ENCODE data around the gene USP34. TPM values are rescaled to one million over a fixed set of nuclear protein-coding genes. Genes with fewer than 3 reads are reported as not detected.
"Not testable (repeated sequence)": the region's sequence is repeated elsewhere in the genome, so short reads cannot be mapped to it uniquely, and the experiment has no call there.

Gene USP34
- polyA plus RNA-seq, 4 donors = 35.0 to 90.2 (median 44.3) TPM

DNA sequence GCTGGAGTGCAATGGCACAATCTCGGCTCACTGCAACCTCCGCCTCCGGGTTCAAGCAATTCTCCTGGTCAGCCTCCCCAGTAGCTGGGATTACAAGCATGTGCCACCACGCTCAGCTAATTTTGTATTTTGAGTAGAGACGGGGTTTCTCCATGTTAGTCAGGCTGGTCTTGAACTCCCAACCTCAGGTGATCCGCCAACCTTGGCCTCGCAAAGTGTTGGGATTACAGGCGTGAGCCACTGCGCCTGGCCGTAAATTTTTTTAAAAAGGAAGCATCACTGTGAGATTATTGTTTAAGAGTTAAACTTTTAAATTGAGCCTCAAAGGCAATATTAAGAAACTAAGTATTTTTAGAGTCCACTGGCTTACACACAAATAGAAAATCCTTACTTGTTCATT lies 2.7 kb downstream of the USP34 start:
- not testable (repeated sequence) for FAIRE-seq; DNase-seq; H3K4me1 ChIP-seq (ENCODE audit: control insufficient read depth in 3 of 3, insufficient read depth in 2 of 3, low read depth in 1 of 3, low read length in 2 of 3); H3K4me3 ChIP-seq (ENCODE audit: low read depth in 1 of 3, low read length in 3 of 3); H3K9me3 ChIP-seq (ENCODE audit: control insufficient read depth in 2 of 2, insufficient read depth in 1 of 2, low read depth in 1 of 2, low read length in 1 of 2); H3K27ac ChIP-seq (ENCODE audit: low read depth in 1 of 3, low read length in 2 of 3); H3K27me3 ChIP-seq (ENCODE audit: control insufficient read depth in 3 of 3, insufficient read depth in 3 of 3, low read length in 3 of 3)
- peaks cover 0 to 16% (median 0%) of the 10 kb centered on the region in 3 donors for H3K36me3 ChIP-seq (ENCODE audit: control insufficient read depth in 3 of 3, insufficient read depth in 2 of 3, low read depth in 1 of 3, low read length in 3 of 3)
- 92 to 94% (median 93%) methylated on average over 10 of the region's 10 CpGs for WGBS, 3 donors

DNA sequence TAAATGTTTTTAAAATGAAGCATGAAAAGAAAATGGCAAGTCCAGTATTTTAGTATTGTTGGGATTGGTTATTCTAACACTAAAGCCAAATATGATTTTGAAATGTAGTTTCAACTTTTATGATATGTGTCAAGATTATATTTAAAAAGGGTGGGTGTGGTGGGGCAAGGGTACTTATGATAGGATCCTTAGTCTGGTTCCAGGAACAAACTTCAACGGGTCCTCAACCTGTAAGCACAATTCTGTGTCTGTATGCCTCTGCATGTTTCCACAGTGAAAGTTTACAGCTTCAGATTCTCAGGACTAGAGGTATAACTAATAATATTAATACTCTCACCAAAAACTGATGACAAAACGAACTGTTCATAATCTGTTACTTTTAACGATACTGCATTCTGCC lies 5.8 kb downstream of the USP34 start:
- Histone ChIP-seq H3K27ac (ENCODE audit: low read depth in 1 of 3, low read length in 2 of 3) (no peak overlapping the region), H3K27me3 (ENCODE audit: control insufficient read depth in 3 of 3, insufficient read depth in 3 of 3, low read length in 3 of 3) (no peaks in the 10 kb centered on the region), H3K4me1 (ENCODE audit: control insufficient read depth in 3 of 3, insufficient read depth in 2 of 3, low read depth in 1 of 3, low read length in 2 of 3) (peaks cover 0 to 4% (median 0%) of the 10 kb centered on the region in 3 donors), H3K36me3 (ENCODE audit: control insufficient read depth in 3 of 3, insufficient read depth in 2 of 3, low read depth in 1 of 3, low read length in 3 of 3) (peaks cover 0 to 16% (median 0%) of the 10 kb centered on the region in 3 donors), H3K9me3 (ENCODE audit: control insufficient read depth in 2 of 2, insufficient read depth in 1 of 2, low read depth in 1 of 2, low read length in 1 of 2) (no peaks in the 10 kb centered on the region), H3K4me3 (ENCODE audit: low read depth in 1 of 3, low read length in 3 of 3) (no peak overlapping the region)
- DNase-seq = no peak
- 25 to 61% (median 30%) methylated on average over 3 of the region's 3 CpGs for WGBS, 3 donors
- no peak for FAIRE-seq

DNA sequence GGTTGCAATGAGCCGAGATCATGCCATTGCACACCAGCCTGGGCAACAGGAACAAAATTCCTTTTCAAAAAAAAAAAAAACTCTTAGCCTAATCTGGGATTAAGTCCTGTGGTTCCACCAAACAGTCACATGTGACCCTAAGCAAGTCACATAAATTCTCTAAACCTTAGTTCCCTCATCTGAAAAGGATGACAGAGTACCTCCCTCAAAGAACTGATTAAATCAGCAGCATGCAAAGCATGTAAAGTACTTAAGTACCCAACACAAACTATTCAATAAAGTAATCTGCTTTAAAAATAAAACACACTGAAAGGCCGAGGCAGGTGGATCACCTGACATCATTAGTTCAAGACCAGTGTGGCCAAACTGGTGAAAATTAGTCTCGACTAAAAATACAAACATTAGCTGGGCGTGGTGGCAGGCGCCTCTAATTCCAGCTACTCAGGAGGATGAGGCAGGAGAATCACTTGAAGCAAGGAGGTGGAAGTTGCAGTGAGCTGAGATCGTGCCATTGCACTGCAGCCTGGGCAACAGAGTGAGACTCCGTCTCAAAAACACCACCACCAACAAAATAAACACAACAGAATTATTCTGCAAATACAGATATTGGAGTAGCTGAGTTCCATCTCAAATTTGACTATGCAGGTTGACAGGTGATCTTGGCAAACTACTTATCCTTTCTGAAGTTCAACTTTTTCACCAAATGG lies 7.0 kb downstream of the USP34 start:
- 70 to 83% (median 79%) methylated on average over 7 of the region's 7 CpGs for WGBS, 3 donors
- no peak for FAIRE-seq
- no peaks in the 10 kb centered on the region for H3K9me3 ChIP-seq (ENCODE audit: control insufficient read depth in 2 of 2, insufficient read depth in 1 of 2, low read depth in 1 of 2, low read length in 1 of 2)

DNA sequence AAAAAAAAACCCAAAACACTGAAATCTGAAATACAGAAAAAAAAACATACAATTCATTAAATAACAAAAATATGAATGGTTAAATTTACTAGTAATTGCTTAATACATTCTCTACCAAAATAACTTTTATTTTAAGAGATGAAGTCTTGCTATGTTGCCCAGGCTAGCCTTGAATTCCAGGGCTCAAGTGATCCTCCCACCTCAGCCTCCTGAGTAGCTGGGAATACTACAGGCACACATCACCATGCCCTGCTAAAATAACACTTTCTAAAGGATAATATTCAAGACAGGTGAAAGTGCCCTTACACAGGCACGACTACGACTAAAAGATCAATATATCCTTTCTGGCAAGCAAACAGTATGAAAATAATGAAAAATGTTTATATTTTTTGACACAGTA lies 9.5 kb downstream of the USP34 start:
- 88 to 91% (median 89%) methylated on average over 2 of the region's 2 CpGs for WGBS, 3 donors
- Histone ChIP-seq H3K27me3 (ENCODE audit: control insufficient read depth in 3 of 3, insufficient read depth in 3 of 3, low read length in 3 of 3) (no peaks in the 10 kb centered on the region), H3K9me3 (ENCODE audit: control insufficient read depth in 2 of 2, insufficient read depth in 1 of 2, low read depth in 1 of 2, low read length in 1 of 2) (no peaks in the 10 kb centered on the region), H3K36me3 (ENCODE audit: control insufficient read depth in 3 of 3, insufficient read depth in 2 of 3, low read depth in 1 of 3, low read length in 3 of 3) (peaks cover 0 to 20% (median 0%) of the 10 kb centered on the region in 3 donors), H3K4me3 (ENCODE audit: low read depth in 1 of 3, low read length in 3 of 3) (no peak overlapping the region), H3K4me1 (ENCODE audit: control insufficient read depth in 3 of 3, insufficient read depth in 2 of 3, low read depth in 1 of 3, low read length in 2 of 3) (peaks cover 0 to 4% (median under 1%) of the 10 kb centered on the region in 3 donors), H3K27ac (ENCODE audit: low read depth in 1 of 3, low read length in 2 of 3) (peak overlapping the region in 1 of 3 donors; percentile 38)
- DNase-seq (no peak), FAIRE-seq (no peak)

More for the DNA sequence above, 7.0 kb downstream of the USP34 start:
- no peak overlapping the region for H3K4me3 ChIP-seq (ENCODE audit: low read depth in 1 of 3, low read length in 3 of 3)
- H3K27ac ChIP-seq (ENCODE audit: low read depth in 1 of 3, low read length in 2 of 3) = no peak overlapping the region
- peaks cover 0 to 4% (median 0%) of the 10 kb centered on the region in 3 donors for H3K4me1 ChIP-seq (ENCODE audit: control insufficient read depth in 3 of 3, insufficient read depth in 2 of 3, low read depth in 1 of 3, low read length in 2 of 3)
- H3K36me3 ChIP-seq (ENCODE audit: control insufficient read depth in 3 of 3, insufficient read depth in 2 of 3, low read depth in 1 of 3, low read length in 3 of 3) = peaks cover 0 to 23% (median 0%) of the 10 kb centered on the region in 3 donors
- H3K27me3 ChIP-seq (ENCODE audit: control insufficient read depth in 3 of 3, insufficient read depth in 3 of 3, low read length in 3 of 3) = no peaks in the 10 kb centered on the region
- DNase-seq = no peak

DNA sequence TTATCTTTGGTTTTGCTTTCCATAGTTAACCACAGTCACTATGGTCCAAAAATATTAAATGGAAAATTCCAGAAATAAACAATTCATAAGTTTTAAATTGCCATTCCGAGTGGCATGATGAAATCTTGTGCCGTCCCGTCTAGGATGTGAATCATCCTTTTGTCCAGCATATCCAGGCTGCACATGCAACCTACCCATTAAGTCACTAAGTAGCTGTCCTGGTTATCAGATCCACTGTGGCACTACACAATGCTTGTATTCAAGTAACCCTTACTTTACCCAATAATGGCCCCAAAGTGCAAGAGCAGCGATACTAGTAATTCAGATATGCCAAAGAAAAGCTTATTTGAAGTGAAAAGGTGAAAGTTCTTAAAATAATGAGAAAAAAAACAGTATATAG lies 10.7 kb downstream of the USP34 start:
- no peak overlapping the region for H3K27ac ChIP-seq (ENCODE audit: low read depth in 1 of 3, low read length in 2 of 3)
- H3K36me3 ChIP-seq (ENCODE audit: control insufficient read depth in 3 of 3, insufficient read depth in 2 of 3, low read depth in 1 of 3, low read length in 3 of 3) = peaks cover 0 to 20% (median 0%) of the 10 kb centered on the region in 3 donors
- DNase-seq = no peak
- FAIRE-seq = no peak
- peaks cover 0 to 4% (median 2%) of the 10 kb centered on the region in 3 donors for H3K4me1 ChIP-seq (ENCODE audit: control insufficient read depth in 3 of 3, insufficient read depth in 2 of 3, low read depth in 1 of 3, low read length in 2 of 3)
- WGBS, 3 donors = 65 to 84% (median 78%) methylated on average over 4 of the region's 4 CpGs
- no peak overlapping the region for H3K4me3 ChIP-seq (ENCODE audit: low read depth in 1 of 3, low read length in 3 of 3)
- no peaks in the 10 kb centered on the region for H3K9me3 ChIP-seq (ENCODE audit: control insufficient read depth in 2 of 2, insufficient read depth in 1 of 2, low read depth in 1 of 2, low read length in 1 of 2)
- H3K27me3 ChIP-seq (ENCODE audit: control insufficient read depth in 3 of 3, insufficient read depth in 3 of 3, low read length in 3 of 3) = no peaks in the 10 kb centered on the region

DNA sequence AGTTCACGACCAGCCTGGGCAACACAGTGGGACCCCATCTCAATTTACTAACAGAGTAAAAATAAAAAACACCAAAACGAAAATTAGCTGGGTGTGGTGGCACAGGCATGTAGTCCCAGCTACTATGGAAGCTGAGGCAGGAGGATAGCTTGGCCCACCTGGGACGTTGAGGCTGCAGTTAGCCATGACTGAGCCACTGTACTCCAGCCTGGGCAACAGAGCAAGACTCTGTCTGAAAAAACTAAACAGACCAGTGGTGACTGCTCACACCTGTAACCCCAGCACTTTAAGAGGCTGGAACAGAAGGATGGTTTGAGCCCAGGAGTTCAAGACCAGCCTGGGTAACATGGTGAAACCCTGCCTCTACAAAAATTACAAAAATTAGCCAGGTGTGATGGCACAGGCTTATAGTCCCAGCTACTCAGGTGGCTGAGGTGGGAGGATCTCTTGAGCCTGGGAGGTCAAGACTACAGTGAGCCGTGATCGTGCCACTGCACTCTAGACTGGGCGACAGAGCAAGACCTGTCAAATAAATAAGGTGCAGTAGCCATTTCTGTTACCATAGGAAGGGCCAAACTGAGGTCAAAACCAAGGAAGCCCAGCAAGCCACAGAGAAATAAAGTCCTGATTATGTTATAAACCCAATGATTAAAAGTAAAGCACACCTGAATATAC lies 14.0 kb downstream of the USP34 start:
- 88 to 91% (median 88%) methylated on average over 6 of the region's 6 CpGs for WGBS, 3 donors
- DNase-seq = no peak
- no peak overlapping the region for H3K27ac ChIP-seq (ENCODE audit: low read depth in 1 of 3, low read length in 2 of 3)

DNA sequence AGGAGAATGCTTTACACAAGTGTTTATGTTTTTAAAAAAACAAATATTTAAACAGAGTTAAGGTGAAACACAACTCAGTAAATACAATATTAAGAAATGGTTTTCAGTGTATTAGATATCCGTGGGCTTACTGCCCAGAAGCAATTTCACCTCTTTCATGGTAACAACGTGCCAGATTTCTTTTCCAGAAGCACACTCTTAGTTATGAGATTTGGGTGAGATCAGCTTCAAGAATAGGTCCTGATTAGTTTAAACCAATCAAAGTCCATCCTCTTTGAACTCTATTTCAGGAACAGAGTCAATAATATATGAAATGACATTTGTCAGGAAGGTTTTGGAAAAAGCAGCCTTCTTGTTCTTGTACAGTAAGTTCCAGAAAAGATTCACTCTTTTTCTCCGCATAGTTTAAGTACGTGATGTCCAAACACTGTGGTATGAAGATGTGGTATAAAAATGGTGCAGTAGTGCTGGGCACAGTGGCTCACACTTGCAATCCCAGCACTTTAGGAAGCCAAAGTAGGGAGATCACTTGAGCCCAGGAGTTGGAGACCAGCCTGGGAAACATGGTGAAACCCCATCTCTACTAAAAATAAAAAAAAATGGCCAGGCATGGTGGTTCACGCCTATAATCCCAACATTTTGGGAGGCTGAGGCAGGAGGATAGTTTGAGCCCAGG lies 14.7 kb downstream of the USP34 start:
- DNase-seq (no peak), FAIRE-seq (no peak)
- 62 to 71% (median 70%) methylated on average over 5 of the region's 5 CpGs for WGBS, 3 donors
- Histone ChIP-seq H3K9me3 (ENCODE audit: control insufficient read depth in 2 of 2, insufficient read depth in 1 of 2, low read depth in 1 of 2, low read length in 1 of 2) (no peaks in the 10 kb centered on the region), H3K36me3 (ENCODE audit: control insufficient read depth in 3 of 3, insufficient read depth in 2 of 3, low read depth in 1 of 3, low read length in 3 of 3) (peaks cover 0 to 16% (median 0%) of the 10 kb centered on the region in 3 donors), H3K27ac (ENCODE audit: low read depth in 1 of 3, low read length in 2 of 3) (no peak overlapping the region), H3K4me1 (ENCODE audit: control insufficient read depth in 3 of 3, insufficient read depth in 2 of 3, low read depth in 1 of 3, low read length in 2 of 3) (peaks cover 0 to 2% (median 0%) of the 10 kb centered on the region in 3 donors), H3K4me3 (ENCODE audit: low read depth in 1 of 3, low read length in 3 of 3) (no peak overlapping the region), H3K27me3 (ENCODE audit: control insufficient read depth in 3 of 3, insufficient read depth in 3 of 3, low read length in 3 of 3) (no peaks in the 10 kb centered on the region)

More for the DNA sequence above, 14.0 kb downstream of the USP34 start:
- H3K36me3 ChIP-seq (ENCODE audit: control insufficient read depth in 3 of 3, insufficient read depth in 2 of 3, low read depth in 1 of 3, low read length in 3 of 3) = peaks cover 0 to 17% (median 0%) of the 10 kb centered on the region in 3 donors
- no peaks in the 10 kb centered on the region for H3K9me3 ChIP-seq (ENCODE audit: control insufficient read depth in 2 of 2, insufficient read depth in 1 of 2, low read depth in 1 of 2, low read length in 1 of 2)
- H3K27me3 ChIP-seq (ENCODE audit: control insufficient read depth in 3 of 3, insufficient read depth in 3 of 3, low read length in 3 of 3) = no peaks in the 10 kb centered on the region
- H3K4me3 ChIP-seq (ENCODE audit: low read depth in 1 of 3, low read length in 3 of 3) = no peak overlapping the region
- H3K4me1 ChIP-seq (ENCODE audit: control insufficient read depth in 3 of 3, insufficient read depth in 2 of 3, low read depth in 1 of 3, low read length in 2 of 3) = peaks cover 0 to 2% (median 0%) of the 10 kb centered on the region in 3 donors
- no peak for FAIRE-seq

DNA sequence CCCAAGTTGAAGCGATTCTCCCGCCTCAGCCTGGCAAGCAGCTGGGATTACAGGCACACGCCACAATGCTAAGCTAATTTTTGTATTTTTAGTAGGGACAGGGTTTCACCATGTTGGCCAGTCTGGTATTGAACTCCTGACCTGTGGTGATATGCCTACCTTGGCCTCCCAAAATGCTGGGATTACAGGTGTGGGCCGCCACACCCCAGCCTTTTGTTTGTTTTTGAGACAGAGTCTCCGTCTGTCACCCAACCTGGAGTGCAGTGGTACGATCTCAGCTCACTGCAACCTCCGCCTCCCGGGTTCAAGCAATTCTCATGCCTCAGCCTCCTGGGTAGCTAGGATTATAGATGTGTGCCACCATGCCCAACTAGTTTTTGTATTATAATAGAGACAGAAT lies 15.9 kb downstream of the USP34 start:
- DNase-seq = not testable (repeated sequence)
- 94 to 96% (median 95%) methylated on average over 8 of the region's 8 CpGs for WGBS, 3 donors

More for the DNA sequence above, 15.9 kb downstream of the USP34 start:
- H3K4me3 ChIP-seq (ENCODE audit: low read depth in 1 of 3, low read length in 3 of 3); H3K27me3 ChIP-seq (ENCODE audit: control insufficient read depth in 3 of 3, insufficient read depth in 3 of 3, low read length in 3 of 3); H3K4me1 ChIP-seq (ENCODE audit: control insufficient read depth in 3 of 3, insufficient read depth in 2 of 3, low read depth in 1 of 3, low read length in 2 of 3); FAIRE-seq; H3K9me3 ChIP-seq (ENCODE audit: control insufficient read depth in 2 of 2, insufficient read depth in 1 of 2, low read depth in 1 of 2, low read length in 1 of 2); H3K27ac ChIP-seq (ENCODE audit: low read depth in 1 of 3, low read length in 2 of 3): not testable (repeated sequence)
- H3K36me3 ChIP-seq (ENCODE audit: control insufficient read depth in 3 of 3, insufficient read depth in 2 of 3, low read depth in 1 of 3, low read length in 3 of 3) = peaks cover 0 to 19% (median 0%) of the 10 kb centered on the region in 3 donors

Data from small intestine (tissue), 7 donors.